Astrocyte (in vitro differentiated cells and primary cell): ENCODE data around the gene TSNAXIP1.

Experiments used
- EZH2 ChIP-seq: IDR thresholded peaks from 2 replicates; pipeline ENCODE4 v1.6.1; 2012; ENCODE audit warnings: mild to moderate bottlenecking, low read length, inconsistent platforms; ENCODE audit not compliant: insufficient read depth
- TF ChIP-seq, protein P1 (sequence below): IDR thresholded peaks from 2 replicates; pipeline ENCODE4 v1.5.1; 2011; ENCODE audit warnings: low read depth, mild to moderate bottlenecking, inconsistent platforms, low read length, moderate library complexity; ENCODE audit not compliant: insufficient read depth

DNA sequence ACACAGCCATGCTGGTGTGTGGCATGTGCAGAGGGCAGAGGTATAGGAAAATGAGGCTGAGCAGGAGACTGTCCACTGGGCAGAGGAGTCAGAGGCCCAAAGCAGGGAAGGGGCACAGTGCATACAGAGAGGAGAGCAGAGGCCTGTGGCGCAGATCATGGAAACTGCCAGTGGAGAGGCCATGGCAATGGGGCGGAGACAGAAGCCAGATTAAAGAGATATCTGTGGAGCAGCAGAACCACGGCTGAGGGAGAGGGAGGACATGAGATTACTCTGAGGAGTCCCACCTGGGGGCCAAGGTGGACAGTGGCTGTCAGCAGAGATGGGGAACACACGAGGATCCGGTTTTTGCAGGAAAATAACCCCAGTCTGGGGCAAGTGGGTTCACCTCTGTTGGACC is 43.6 kb upstream of the TSNAXIP1 start:
- TF ChIP-seq, protein P1, sequence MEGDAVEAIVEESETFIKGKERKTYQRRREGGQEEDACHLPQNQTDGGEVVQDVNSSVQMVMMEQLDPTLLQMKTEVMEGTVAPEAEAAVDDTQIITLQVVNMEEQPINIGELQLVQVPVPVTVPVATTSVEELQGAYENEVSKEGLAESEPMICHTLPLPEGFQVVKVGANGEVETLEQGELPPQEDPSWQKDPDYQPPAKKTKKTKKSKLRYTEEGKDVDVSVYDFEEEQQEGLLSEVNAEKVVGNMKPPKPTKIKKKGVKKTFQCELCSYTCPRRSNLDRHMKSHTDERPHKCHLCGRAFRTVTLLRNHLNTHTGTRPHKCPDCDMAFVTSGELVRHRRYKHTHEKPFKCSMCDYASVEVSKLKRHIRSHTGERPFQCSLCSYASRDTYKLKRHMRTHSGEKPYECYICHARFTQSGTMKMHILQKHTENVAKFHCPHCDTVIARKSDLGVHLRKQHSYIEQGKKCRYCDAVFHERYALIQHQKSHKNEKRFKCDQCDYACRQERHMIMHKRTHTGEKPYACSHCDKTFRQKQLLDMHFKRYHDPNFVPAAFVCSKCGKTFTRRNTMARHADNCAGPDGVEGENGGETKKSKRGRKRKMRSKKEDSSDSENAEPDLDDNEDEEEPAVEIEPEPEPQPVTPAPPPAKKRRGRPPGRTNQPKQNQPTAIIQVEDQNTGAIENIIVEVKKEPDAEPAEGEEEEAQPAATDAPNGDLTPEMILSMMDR = no peak
- TF ChIP-seq EZH2 = no peak
